T-helper 9 cell (primary cell): ENCODE measurements around the gene AP1M1.
"Not testable (repeated sequence)": the region's sequence is repeated elsewhere in the genome, so short reads cannot be mapped to it uniquely, and the experiment has no call there.

Experiments
- DNase-seq: peaks from one replicate; pipeline ENCODE4 v3.0.0-alpha.2; 2020
- total RNA-seq, 2 donors: gene quantifications; one replicate each; lab custom pipeline; 2026; lab: John Stamatoyannopoulos, UW

Gene AP1M1
- 48.3 to 91.5 reads per million in 2 donors for total RNA-seq

DNA sequence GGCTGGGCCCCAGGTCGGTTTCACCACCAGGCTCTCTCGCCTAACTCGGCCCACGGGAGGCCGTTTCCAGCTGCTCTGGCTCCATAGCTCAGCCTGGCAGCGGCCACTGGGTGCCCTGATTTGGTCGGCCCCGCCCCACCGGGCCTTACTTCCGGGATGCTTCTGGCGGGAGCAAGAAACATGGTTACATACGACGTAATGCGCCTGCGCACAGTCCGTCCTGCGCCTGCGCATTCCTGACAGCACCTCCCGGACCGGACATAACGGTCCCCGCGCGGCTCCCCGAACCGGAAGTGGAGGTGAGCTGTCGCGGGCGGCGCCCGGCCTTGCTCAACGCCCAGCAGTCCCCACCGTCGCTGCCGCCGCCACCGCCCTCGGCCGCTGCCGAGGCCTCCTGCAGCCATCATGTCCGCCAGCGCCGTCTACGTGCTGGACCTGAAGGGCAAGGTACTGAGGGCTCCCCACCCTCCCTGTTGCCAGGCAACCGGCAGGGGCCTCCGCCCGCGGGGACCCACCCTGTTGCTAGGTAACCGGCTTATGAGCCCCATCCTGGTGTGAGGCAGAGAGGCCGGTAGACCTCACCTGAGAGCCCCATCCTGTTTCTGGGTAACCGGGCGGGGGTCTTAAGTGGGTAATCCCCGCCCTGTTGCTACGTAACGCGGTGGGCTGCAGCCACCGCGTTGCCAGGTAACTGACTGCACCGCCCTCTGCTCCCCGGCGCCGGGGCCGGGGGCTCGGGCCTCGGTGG is at the start of gene AP1M1:
AP1M1 (plus strand) TSS at position 290 of the 748 bp plus-strand sequence; CDS start at position 406, 116 bp downstream.
- DNase-seq, result peak; percentile 97

- DNase-seq, result no peak
These were observed 49.1 kb upstream of the AP1M1 start for GRCh38 chr19:16148443-16149229.

GRCh38 chr19:16153582-16154336 is 44.0 kb upstream of the AP1M1 start:
- DNase-seq, result no peak

DNA sequence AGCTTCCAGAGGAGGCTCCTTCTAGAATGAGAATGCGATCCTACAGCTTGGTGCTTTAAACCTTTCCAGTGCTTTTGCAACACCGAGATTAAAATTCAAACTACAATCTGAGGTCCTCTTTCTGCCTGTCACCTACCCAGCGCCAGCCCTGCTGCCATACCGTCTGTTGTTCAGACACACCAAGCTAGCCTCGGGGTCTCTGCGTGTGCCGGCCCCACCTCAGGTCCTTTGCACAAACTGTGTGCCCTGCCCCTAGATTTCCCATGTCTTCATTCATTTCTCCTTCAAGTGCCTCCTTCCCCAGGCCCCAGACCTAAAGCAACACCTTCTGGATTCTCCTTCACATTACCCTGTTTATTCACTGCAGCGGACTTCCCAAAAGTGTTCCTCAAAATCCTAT is 43.2 kb upstream of the AP1M1 start:
- DNase-seq, result no peak

DNA sequence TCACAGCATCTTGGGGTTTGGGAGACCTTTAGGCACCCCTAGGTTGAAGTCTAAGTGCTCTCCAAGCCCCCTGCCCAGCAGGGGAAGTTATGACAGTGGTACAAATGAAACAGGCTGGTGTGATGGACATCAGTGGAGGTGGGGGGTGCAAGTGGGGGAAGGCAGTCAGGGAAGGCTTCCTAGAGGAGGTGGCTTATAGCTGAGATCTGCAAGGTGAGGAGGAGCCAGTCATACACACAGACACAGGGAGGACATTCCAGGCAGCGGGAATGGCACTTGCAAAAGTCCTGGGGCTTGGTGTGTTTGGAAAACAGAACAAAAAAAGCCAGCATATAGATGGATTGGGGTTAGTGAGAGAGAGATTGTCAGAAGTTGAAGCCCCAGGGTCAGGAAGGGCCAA is 42.6 kb upstream of the AP1M1 start:
- DNase-seq, result no peak

DNA sequence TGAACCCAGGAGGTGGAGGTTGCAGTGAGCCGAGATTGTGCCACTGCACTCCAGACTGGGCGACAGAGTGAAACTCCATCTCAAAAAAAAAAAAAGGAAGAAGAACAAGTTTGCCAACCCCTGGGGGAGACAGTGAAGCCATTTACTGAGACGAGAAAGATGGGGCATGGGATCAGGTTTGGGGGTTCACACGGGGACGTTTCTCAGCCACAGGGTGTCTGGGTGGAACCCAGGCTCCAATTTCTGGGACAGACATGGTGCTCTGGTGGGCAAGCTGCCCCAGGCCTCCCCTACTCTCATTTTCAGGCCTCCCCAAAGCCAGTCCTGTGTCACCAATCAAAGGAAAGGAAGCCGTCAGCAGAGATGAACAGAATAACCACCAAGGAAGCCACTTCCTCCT is 40.8 kb upstream of the AP1M1 start:
- DNase-seq, result no peak

DNA sequence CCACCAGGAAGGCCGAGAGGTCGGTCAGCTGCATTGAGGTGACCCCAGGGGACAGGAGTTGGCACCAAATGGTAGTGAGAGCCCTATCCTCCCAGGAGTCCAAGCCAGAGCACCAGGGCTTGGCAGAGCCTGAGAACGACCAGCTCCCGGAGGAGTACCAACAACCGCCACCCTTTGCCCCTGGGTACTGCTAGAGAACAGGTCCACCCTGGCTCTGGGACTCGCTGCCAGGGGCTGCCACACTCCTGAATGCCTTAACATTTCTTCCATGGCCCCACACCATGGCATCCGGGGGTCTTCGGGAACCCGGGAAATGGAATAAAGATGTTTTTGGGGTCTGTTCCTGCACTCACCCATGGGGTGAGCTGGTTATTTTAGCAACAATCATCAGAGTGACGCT is 40.1 kb upstream of the AP1M1 start:
- no peak for DNase-seq

- no peak for DNase-seq
These were observed 38.1 kb upstream of the AP1M1 start for GRCh38 chr19:16159655-16160054.

DNA sequence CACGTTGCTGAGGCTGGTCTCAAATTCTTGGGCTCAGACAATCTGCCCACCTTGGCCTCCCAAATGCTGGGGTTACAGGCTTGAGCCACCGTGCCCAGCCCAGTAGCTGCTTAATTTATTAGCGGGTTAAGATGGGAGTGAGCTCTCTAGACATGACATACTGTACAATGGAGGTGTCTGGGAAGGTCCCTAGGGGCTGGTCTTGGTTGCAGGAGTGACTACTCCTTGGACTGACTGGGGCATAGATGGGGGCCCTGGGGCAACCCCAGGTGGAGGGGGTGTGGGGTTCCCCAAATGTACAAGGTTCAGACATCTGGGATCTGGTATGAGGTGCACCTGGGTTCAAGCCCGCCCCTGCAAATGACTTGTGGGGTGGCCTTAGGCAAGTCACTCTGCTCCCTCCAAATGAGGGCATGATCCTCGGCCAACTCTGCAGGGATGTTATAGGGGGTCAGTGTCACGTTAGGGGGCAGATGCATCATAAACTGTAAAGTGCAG is 37.2 kb upstream of the AP1M1 start:
- DNase-seq, result no peak

- DNase-seq, result no peak
These were observed 36.7 kb upstream of the AP1M1 start for GRCh38 chr19:16160943-16161560.

GRCh38 chr19:16161840-16162239 is 35.9 kb upstream of the AP1M1 start:
- no peak for DNase-seq

DNA sequence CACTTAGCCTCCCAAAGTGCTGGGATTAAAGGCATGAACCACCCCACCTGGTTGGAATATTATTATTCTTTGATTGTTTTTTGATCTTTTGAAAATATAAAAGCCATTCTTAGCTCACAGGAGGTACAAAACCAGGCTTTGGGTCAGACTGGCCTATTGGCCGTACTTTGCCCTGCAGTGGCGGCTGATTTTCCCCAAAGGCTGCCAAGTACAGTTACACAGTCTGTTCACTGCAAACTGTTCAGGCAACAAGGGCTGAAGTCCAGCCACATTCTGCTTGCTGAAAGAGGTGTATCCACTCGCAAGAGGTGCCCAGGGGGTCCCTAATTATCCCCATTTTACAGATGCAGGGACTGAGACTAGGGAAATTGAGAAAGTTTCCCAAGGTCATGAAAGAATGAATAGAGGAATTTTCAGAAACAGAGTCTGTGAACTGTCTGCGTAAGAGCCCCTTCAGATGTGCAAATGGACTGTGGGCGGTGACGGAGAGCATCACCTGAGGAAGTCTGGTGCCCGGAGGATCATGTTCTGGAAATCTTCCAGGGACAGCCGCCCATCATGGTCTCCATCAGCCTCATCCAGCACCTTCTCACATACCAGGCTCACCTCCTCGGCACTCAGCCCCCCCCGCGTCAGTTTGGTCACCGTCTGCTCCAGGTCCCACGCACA is 33.4 kb upstream of the AP1M1 start:
- DNase-seq, result no peak

DNA sequence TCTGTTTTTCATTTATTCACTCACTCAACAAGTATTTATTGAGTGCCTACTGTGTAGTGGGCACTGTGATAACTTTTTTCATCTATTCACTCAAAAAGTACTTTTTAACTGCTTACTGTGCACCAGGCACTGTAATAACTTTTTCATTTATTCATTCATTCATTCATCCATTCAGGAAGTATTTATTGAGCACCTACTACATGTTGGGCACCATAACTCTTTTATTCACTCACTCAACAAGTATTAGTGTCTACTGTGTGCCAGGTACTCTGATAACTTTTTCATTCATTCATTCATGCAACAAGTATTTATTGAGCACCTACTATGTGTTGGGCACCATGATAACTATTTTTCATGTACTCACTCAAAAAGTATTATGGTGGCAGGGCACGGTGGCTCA is 31.3 kb upstream of the AP1M1 start:
- no peak for DNase-seq

DNA sequence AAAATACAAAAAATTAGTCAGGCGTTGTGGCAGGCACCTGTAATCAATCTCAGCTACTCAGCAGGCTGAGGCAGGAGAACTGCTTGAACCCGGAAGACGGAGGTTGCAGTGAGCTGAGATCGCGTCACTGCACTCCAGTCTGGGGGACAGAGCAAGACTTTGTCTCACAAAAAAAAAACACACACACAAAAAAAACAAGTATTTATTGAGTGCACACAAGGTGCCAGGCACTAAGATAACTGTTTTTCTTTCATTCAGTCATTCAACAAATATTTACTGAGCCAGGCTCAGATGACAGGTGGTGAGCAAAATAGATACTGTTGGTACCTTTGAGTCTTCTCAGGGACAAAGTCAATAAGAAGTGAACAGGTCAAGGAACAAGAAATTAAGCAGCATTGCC is 30.7 kb upstream of the AP1M1 start:
- no peak for DNase-seq

DNA sequence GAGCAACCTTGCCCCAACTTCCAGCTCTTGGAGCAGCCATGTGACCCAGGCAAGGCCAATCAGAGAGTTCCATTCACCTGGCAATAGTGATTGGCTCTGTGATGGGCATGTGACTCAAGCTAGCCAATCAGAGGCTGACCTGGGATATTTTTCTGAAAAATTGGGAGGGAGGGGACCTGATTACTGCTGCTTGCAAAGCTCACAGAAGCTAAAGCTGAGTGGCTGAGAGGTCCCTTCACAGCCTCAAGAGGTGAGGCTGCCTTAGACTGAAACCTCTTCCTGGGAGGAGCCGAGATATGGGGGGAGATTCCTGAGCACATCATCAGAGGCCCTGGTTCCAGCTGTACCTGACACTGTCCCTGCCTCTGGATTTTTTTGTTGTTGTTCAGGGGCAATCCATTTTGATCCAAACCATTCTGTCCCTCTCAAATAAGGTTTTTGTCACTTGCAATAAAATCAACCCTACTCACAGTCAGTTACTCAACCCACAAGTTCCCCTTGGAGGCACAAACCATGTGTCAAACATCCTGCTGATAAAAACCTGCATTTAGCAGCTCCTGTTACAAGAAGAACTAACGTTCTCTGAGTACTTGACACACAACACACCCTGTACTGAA is 29.1 kb upstream of the AP1M1 start:
- no peak for DNase-seq

DNA sequence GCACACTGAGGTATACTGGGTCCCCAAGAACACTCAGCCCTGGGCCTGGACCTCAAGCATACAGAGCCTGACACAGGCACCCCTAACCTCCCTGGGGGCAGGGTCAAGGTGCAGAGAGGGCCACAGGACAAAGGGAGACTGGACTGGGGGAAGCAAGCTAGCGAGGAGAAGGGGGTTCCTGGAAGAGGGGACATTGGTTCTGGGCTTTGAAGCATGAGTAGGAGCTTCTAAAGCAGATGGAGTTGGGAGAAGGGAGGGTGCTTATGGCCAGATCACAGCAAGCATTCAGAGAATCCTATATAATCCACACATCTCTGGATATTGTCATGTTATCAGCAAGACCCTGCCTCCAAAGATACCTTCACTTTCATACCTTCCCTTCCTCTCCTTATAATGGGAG is 27.6 kb upstream of the AP1M1 start:
- no peak for DNase-seq

DNA sequence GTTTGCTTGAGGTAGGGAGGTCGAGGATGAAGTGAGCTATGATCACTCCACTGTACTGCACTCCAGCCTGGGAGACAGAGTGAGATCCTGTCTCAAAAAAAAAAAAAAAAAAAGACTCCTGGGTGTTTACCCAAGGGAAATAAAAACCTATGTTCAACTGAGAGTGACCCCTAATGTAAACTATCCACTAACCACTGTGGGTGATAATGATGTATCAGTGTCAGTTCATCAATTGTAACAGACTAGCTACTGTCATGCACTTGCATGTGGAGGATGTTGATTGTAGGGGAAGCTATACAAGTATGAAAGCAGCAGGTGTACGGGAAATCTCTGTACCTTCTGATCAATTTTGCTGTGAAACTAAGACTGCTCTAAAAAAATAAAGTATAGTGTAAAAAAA is 21.8 kb upstream of the AP1M1 start:
- no peak for DNase-seq

GRCh38 chr19:16178866-16179265 is 18.8 kb upstream of the AP1M1 start:
- DNase-seq, result not testable (repeated sequence)

GRCh38 chr19:16180611-16181010 is 17.1 kb upstream of the AP1M1 start:
- DNase-seq, result no peak

- no peak for DNase-seq
These were observed 13.0 kb upstream of the AP1M1 start for GRCh38 chr19:16184665-16185122.

DNA sequence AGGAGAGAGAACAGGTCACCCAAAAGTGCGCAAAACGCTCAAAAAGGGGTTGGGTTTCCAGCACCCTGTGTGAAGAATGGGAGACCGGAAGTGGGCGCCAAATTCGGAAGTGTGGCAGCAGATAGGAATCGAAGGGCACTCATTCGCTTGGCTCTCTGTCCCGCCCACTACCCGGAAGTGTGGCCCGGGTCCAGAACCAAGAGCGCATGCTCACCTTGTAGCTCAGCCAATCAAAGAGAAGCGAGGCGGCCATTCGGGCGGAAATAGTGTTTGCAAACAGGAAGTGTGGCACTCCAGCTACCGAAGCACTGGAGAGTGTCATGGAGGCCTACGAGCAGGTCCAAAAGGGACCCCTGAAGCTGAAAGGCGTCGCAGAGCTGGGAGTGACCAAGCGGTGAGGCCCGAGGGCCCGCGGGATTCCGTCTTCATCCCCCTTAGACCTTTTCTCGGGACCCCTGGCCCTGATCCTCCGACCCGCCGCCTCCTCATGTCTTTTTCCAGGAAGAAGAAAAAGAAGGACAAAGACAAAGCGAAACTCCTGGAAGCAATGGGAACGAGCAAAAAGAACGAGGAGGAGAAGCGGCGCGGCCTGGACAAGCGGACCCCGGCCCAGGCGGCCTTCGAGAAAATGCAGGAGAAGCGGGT is 12.5 kb upstream of the AP1M1 start, which contains the start of gene FAM32A:
FAM32A (plus strand) TSS at position 288 of the 645 bp plus-strand sequence; CDS start at position 321, 33 bp downstream.
- peak; percentile 95 for DNase-seq
